ENCODE data around the gene CEP104. TPM values are rescaled to one million over a fixed set of nuclear protein-coding genes. Genes with fewer than 3 reads are reported as not detected.

The CEP104 gene
- total and polyA plus RNA-seq, 10 of the 15 experiments (the other 5 are each of a cell fraction or from before 2014, with no cell fraction given) = 7.2 to 34.8 (median 19.3) TPM

GRCh38 chr1:3898994-3899753 is 42.2 kb upstream of the CEP104 start:
- DNase-seq (ENCODE audit: low read depth, low spot score) = no peak
- WGBS (ENCODE audit: insufficient coverage, insufficient replicate concordance, low lambda C conversion rate, missing lambda C conversion rate) = 29% methylated on average over 10 of the region's 10 CpGs
- no peaks in the 10 kb centered on the region for H4K20me1 ChIP-seq (ENCODE audit: control insufficient read depth, insufficient read depth)
- ChIA-PET POLR2A (interaction anchor here (0.7 kb wide), 1 partner anchor 19 kb away, joined by 3 read pairs; no protein-coding TSS in a partner anchor), SMC1A (ENCODE audit: uncharacterized antibody, unreplicated experiment) (interaction anchor here (0.7 to 1.4 kb wide), 4 partner anchors 8 to 42 kb away, joined by 3 to 7 read pairs (median 4); partner anchors contain the start of genes CEP104 and DFFB), CTCF (interaction anchor here (0.9 to 1.8 kb wide), 3 partner anchors 8 to 51 kb away, joined by 3 to 9 read pairs (median 4); partner anchors contain the start of genes CEP104 and DFFB), RAD21 (ENCODE audit: unreplicated experiment) (interaction anchor here (0.8 to 1.5 kb wide), 6 partner anchors 11 to 127 kb away, joined by 3 to 6 read pairs (median 4); partner anchors contain the start of genes DFFB and LRRC47)
- H3K36me3 ChIP-seq (ENCODE audit: control insufficient read depth in 2 of 2, insufficient read depth in 2 of 2, low read length in 1 of 2) = no peaks in the 10 kb centered on the region; a peak in 1 of 4 replicates
- H3K27me3 ChIP-seq (replicated peaks in 1 of 2; ENCODE audit: control insufficient read depth in 2 of 2, insufficient read depth in 2 of 2, low read length in 1 of 2) = no peaks in the 10 kb centered on the region
- H3K9ac ChIP-seq (ENCODE audit: control insufficient read depth, insufficient read depth, low read length) = peak overlapping the region; percentile 87; the same call in 1 of the 2 replicates
- no TSS peak for BruUV-seq (replicated peaks)
- peak overlapping the region; percentile 82 for H3K4me3 ChIP-seq
- in situ Hi-C loops (cut with MboI) (no loop called here), intact Hi-C loops (cut with micrococcal nuclease; ENCODE audit: unreplicated experiment) (no loop called here)
- H3K27ac ChIP-seq (ENCODE audit: control insufficient read depth, insufficient read depth) = peak overlapping the region; percentile 93
- H3K4me2 ChIP-seq (ENCODE audit: control insufficient read depth, insufficient read depth) = peak overlapping the region; percentile 88
- H3K79me2 ChIP-seq (ENCODE audit: control insufficient read depth, insufficient read depth, low read length) = peaks cover 30% of the 10 kb centered on the region
- FAIRE-seq = no peak
- H3K4me1 ChIP-seq (ENCODE audit: control insufficient read depth, insufficient read depth, low read length) = no peaks in the 10 kb centered on the region
- peak overlapping the region; percentile 57 for H2AFZ ChIP-seq (ENCODE audit: control insufficient read depth, low read depth, low read length)
- ATAC-seq = no peak
- H3K9me3 ChIP-seq (replicated peaks; ENCODE audit: control insufficient read depth, insufficient read depth, low read length) = no peaks in the 10 kb centered on the region; the same call in 2 of the 3 replicates
- TF ChIP-seq EGR1 (IDR thresholded peaks at IDR 0.05; ENCODE audit: borderline replicate concordance in 1 of 2, low read depth in 2 of 2, low read length in 2 of 2) = peak in 1 of 2 experiments; percentile 56; a peak in 1 of 3 replicates
- TF ChIP-seq MLLT1 (IDR thresholded peaks at IDR 0.05) = no peak
- no peak for TF ChIP-seq KLF5 (IDR thresholded peaks at IDR 0.05; ENCODE audit: partially characterized antibody)
- TF ChIP-seq GATAD2B (conservative IDR thresholded peaks at IDR 0.05; ENCODE audit: low read depth) = no peak
- no peak for TF ChIP-seq JUNB (IDR thresholded peaks at IDR 0.05)
- TF ChIP-seq BCL11A (IDR thresholded peaks at IDR 0.05; ENCODE audit: low read depth, low read length) = no peak
- TF ChIP-seq POLR2AphosphoS5 (IDR thresholded peaks at IDR 0.05; ENCODE audit: low read length) = no peak
- no peak for TF ChIP-seq CBX3 (IDR thresholded peaks at IDR 0.05; ENCODE audit: borderline replicate concordance, low read depth)
- no peak for TF ChIP-seq RBBP5 (conservative IDR thresholded peaks at IDR 0.05)
- TF ChIP-seq CTCF (IDR thresholded peaks at IDR 0.05 in 2 of 3, conservative IDR thresholded peaks at IDR 0.05 in 1 of 3; ENCODE audit: control insufficient read depth in 2 of 3, extremely low read depth in 1 of 3, insufficient read depth in 1 of 3, low read depth in 3 of 3, low read length in 3 of 3) = 0 out of 6 replicates have a peak, but pooled peaks of 1 of the 3 experiments have one; percentile 10
- TF ChIP-seq EP300 (IDR thresholded peaks at IDR 0.05; ENCODE audit: borderline replicate concordance in 1 of 2, control insufficient read depth in 1 of 2, low read depth in 2 of 2, low read length in 2 of 2) = no peak
- TF ChIP-seq PBX3 (IDR thresholded peaks at IDR 0.05; ENCODE audit: insufficient replicate concordance, low read depth, low read length) = no peak
- no peak for TF ChIP-seq SP1 (IDR thresholded peaks at IDR 0.05; ENCODE audit: low read depth, low read length)
- TF ChIP-seq CREM (IDR thresholded peaks at IDR 0.05; ENCODE audit: low read depth) = 0 out of 2 replicates have a peak, but pooled peaks have one; percentile 9
- TF ChIP-seq ESRRA (IDR thresholded peaks at IDR 0.05; ENCODE audit: low read length) = no peak
- no peak for TF ChIP-seq DPF2 (IDR thresholded peaks at IDR 0.05)
- TF ChIP-seq EED (IDR thresholded peaks at IDR 0.05; ENCODE audit: low read depth) = no peak
- TF ChIP-seq TCF12 (IDR thresholded peaks at IDR 0.05; ENCODE audit: low read depth, low read length) = no peak
- TF ChIP-seq CHD4 (IDR thresholded peaks at IDR 0.05) = no peak
